ENCODE data around the gene EIF3B. TPM values are rescaled to one million over a fixed set of nuclear protein-coding genes. Genes with fewer than 3 reads are reported as not detected.

The EIF3B gene
- total RNA-seq, 1 donor from 2014 or later, result 84.9 TPM

DNA sequence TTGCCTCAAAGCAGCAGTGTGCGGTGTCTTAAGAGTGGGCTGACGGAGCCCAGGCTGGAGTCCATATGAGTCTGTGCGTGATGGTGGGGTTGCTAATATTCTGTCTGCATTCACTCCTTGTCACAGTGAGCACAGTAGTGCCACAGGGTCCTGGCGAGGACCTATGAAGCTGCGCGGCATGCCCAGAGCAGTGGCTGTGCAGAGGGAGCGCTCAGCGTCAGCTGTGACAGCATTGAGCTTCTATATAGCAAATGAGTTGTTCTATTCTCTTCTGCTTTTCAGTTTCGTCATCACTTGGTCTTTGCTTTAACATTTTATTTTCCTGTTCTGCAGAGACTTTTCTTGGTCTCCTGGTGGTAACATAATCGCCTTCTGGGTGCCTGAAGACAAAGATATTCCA, 14.5 kb downstream of the EIF3B start:
- Histone ChIP-seq H3K36me3 (peaks cover 96 to 97% of the 10 kb centered on the region in 2 donors), H3K4me3 (no peak overlapping the region)

DNA sequence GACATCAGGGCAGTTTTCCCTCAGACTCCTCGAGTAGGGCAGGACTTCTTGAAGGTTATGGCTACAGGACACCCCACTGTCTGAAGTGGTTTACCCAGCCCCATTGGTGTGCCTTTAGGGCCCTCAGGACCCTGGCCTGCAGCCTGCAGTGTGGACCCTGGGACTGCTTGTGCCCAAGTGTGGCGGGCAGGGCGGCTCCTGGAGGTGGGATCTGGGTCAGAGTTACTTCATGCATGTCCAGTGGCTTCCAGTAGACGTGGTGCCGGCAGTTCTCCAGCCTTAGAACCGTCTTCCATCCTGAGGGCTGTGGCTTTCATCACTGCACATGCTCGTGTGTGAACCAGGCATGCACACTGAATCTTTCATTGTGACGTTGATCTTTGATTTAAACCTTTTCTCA, 16.7 kb downstream of the EIF3B start:
- Histone ChIP-seq H3K4me3 (no peak overlapping the region), H3K36me3 (peaks cover 94 to 97% of the 10 kb centered on the region in 2 donors), H3K9me3 (no peaks in the 10 kb centered on the region), H3K27me3 (no peaks in the 10 kb centered on the region), H3K27ac (no peak overlapping the region), H3K4me1 (no peaks in the 10 kb centered on the region)
- no peak for DNase-seq (ENCODE audit: low spot score in 2 of 2)
- TF ChIP-seq, protein P1, sequence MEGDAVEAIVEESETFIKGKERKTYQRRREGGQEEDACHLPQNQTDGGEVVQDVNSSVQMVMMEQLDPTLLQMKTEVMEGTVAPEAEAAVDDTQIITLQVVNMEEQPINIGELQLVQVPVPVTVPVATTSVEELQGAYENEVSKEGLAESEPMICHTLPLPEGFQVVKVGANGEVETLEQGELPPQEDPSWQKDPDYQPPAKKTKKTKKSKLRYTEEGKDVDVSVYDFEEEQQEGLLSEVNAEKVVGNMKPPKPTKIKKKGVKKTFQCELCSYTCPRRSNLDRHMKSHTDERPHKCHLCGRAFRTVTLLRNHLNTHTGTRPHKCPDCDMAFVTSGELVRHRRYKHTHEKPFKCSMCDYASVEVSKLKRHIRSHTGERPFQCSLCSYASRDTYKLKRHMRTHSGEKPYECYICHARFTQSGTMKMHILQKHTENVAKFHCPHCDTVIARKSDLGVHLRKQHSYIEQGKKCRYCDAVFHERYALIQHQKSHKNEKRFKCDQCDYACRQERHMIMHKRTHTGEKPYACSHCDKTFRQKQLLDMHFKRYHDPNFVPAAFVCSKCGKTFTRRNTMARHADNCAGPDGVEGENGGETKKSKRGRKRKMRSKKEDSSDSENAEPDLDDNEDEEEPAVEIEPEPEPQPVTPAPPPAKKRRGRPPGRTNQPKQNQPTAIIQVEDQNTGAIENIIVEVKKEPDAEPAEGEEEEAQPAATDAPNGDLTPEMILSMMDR (IDR thresholded peaks at IDR 0.05), result no peak
- intact Hi-C loops (cut with DNase I), result no loop called here

More for the DNA sequence above, 14.5 kb downstream of the EIF3B start:
- DNase-seq (ENCODE audit: low spot score in 2 of 2), result no peak
- Histone ChIP-seq H3K9me3 (no peaks in the 10 kb centered on the region), H3K4me1 (no peaks in the 10 kb centered on the region), H3K27ac (no peak overlapping the region), H3K27me3 (no peaks in the 10 kb centered on the region)
- intact Hi-C loops (cut with DNase I), result no loop called here
- TF ChIP-seq, protein P1 (IDR thresholded peaks at IDR 0.05), result no peak

DNA sequence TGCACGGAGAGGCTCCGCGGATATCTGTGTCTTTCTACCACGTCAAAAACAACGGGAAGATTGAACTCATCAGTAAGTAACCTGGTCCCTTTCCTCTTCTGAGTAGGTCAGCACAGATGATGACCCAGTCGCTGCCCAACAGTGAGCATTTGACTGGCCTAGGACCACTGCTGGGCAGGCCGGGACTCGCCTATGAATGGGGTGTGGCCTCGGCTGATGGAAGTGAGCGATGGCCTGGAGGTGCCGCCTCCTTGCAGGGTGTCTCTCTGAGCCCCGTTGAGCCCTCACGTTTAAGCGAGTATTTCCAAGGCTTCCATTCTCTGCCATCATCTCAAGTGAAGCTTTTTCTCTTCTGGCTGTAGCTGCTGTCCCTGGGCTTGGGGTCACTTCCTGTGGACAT, 18.1 kb downstream of the EIF3B start:
- no peak overlapping the region for H3K4me3 ChIP-seq
- H3K27me3 ChIP-seq, result no peaks in the 10 kb centered on the region
- no peaks in the 10 kb centered on the region for H3K4me1 ChIP-seq
- H3K27ac ChIP-seq, result no peak overlapping the region
- TF ChIP-seq, protein P1 (IDR thresholded peaks at IDR 0.05), result no peak
- intact Hi-C loops (cut with DNase I), result no loop called here
- peaks cover 92 to 95% of the 10 kb centered on the region in 2 donors for H3K36me3 ChIP-seq
- no peak for DNase-seq (ENCODE audit: low spot score in 2 of 2)
- no peaks in the 10 kb centered on the region for H3K9me3 ChIP-seq

DNA sequence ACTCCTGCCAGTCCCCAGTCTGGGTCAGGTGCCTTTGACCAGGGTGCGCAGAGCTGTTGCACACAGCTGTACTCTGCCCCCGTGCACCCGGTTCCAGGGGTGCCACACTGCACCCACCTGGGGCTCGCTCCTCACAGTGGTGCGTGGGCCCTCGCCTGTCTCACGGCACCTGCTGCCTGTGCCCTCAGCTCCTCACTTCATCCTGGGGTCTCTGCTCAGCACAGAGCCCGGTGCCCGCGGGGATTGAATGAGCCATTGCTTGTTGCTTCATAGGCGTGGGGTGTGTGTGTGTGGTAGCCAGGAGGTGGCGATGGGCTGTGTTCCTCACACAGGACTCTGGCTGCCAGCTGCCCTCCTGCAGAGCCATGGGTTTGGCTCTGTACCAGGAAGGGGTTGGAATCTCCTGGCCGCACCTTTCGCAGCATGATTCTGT, 18.5 kb downstream of the EIF3B start:
- intact Hi-C loops (cut with DNase I), result no loop called here
- DNase-seq (ENCODE audit: low spot score in 2 of 2), result no peak
- Histone ChIP-seq H3K36me3 (peaks cover 87 to 93% of the 10 kb centered on the region in 2 donors), H3K27ac (no peak overlapping the region), H3K27me3 (no peaks in the 10 kb centered on the region), H3K4me3 (no peak overlapping the region), H3K9me3 (no peaks in the 10 kb centered on the region), H3K4me1 (no peaks in the 10 kb centered on the region)
- TF ChIP-seq, protein P1 (IDR thresholded peaks at IDR 0.05), result no peak

DNA sequence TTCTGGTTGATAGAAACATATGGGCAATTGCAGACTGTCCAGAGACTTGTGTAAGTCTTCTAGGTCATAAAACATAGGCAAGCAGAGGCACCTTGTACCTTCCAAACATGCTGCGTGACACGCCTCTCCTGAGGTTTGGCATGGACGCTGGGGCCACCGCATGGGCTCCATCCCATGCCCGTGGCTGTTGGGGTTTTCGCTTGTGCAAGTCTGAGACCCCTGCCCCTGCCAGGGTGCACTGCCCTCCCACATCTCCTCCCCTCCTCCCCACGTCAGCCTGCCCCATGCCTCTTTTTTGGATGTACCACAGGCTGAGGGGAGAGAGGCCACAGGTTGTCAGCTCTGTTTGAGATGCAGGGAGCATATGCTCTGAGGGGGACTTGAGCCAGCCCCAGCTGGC, 19.0 kb downstream of the EIF3B start:
- Histone ChIP-seq H3K9me3 (no peaks in the 10 kb centered on the region), H3K36me3 (peaks cover 83 to 93% of the 10 kb centered on the region in 2 donors), H3K4me1 (no peaks in the 10 kb centered on the region), H3K27me3 (no peaks in the 10 kb centered on the region), H3K27ac (no peak overlapping the region), H3K4me3 (no peak overlapping the region)
- DNase-seq (ENCODE audit: low spot score in 2 of 2), result no peak
- intact Hi-C loops (cut with DNase I), result no loop called here
- TF ChIP-seq, protein P1 (IDR thresholded peaks at IDR 0.05), result no peak

DNA sequence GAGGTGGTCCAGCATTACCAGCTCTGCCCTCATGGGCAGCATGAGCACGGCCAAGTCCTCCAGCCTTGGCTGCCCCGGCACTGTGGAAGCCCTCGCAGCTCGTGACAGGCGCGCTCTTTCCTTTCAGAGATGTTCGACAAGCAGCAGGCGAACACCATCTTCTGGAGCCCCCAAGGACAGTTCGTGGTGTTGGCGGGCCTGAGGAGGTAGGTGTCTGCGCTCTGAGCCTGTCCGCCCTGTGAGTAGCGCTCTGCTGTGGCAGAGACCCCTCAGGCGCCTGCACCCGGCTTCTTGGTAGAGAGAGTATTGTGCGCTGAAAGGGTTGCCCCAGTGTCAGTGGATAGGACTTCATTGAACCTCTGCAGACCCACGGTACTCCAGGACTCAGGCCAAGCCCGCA, 19.8 kb downstream of the EIF3B start:
- no peak for DNase-seq (ENCODE audit: low spot score in 2 of 2)
- Histone ChIP-seq H3K4me3 (no peak overlapping the region), H3K9me3 (no peaks in the 10 kb centered on the region), H3K36me3 (peaks cover 83 to 93% of the 10 kb centered on the region in 2 donors), H3K4me1 (no peaks in the 10 kb centered on the region), H3K27me3 (no peaks in the 10 kb centered on the region), H3K27ac (no peak overlapping the region)
- intact Hi-C loops (cut with DNase I), result no loop called here
- TF ChIP-seq, protein P1 (IDR thresholded peaks at IDR 0.05), result no peak

Data from ascending aorta (tissue), 2 donors.